HepG2 (cell line): ENCODE measurements around the gene TMEM141. TPM values are rescaled to one million over a fixed set of nuclear protein-coding genes. Genes with fewer than 3 reads are reported as not detected.

Experiments
- ARNT ChIP-seq: fragments of 450-650 bp; IDR thresholded peaks from 2 replicates; pipeline ENCODE4 v1.6.1; 2017
- BCL3 ChIP-seq: sonication (generic); formaldehyde crosslinking; IDR thresholded peaks from 2 replicates; pipeline ENCODE4 v1.5.1; 2020; ENCODE audit warnings: mild to moderate bottlenecking, missing genetic modification reagents, moderate library complexity
- FOXA3 ChIP-seq: IDR thresholded peaks from 2 replicates; pipeline ENCODE4 v1.6.1; 2016; ENCODE audit warnings: missing genetic modification reagents, missing compliant biosample characterization
- NFAT5 ChIP-seq: sonication (generic); formaldehyde crosslinking; IDR thresholded peaks from 2 replicates; pipeline ENCODE4 v1.4.0; 2020; ENCODE audit warnings: missing genetic modification reagents
- PRPF4 ChIP-seq: fragments of 200-400 bp; formaldehyde crosslinking; IDR thresholded peaks from 2 replicates; pipeline ENCODE4 v1.6.1; 2016; ENCODE audit warnings: low read length, low read depth; ENCODE audit not compliant: poor library complexity, severe bottlenecking
- SKI ChIP-seq: fragments of 450-650 bp; IDR thresholded peaks from one replicate; pipeline ENCODE4 v1.6.1; 2018; ENCODE audit warnings: mild to moderate bottlenecking; ENCODE audit not compliant: partially characterized antibody
- ZBTB40 ChIP-seq, 2 experiments: fragments of 450-650 bp in 1 of 2; sonication (generic) in 1 of 2; formaldehyde crosslinking in 1 of 2; IDR thresholded peaks; 2 replicates each; pipeline versions ENCODE4 v1.6.1 to v1.8.0; 2016 to 2022; ENCODE audit warnings: antibody characterized with exemption in 1 of 2, mild to moderate bottlenecking in 1 of 2, missing genetic modification reagents in 1 of 2
- ZNF414 ChIP-seq: sonication (generic); formaldehyde crosslinking; IDR thresholded peaks from 2 replicates; pipeline ENCODE4 v1.5.0; 2020; ENCODE audit warnings: missing genetic modification reagents
- ZNF44 ChIP-seq: sonication (generic); formaldehyde crosslinking; IDR thresholded peaks from 2 replicates; pipeline ENCODE4 v1.5.1; 2020; ENCODE audit warnings: mild to moderate bottlenecking, missing genetic modification reagents
- ZNF558 ChIP-seq: sonication (generic); formaldehyde crosslinking; IDR thresholded peaks from 2 replicates; pipeline ENCODE4 v1.9.0; 2022; ENCODE audit warnings: mild to moderate bottlenecking, missing genetic modification reagents, borderline replicate concordance
- ZNF747 ChIP-seq: sonication (generic); formaldehyde crosslinking; IDR thresholded peaks from 2 replicates; pipeline ENCODE4 v1.8.1; 2023; ENCODE audit warnings: missing genetic modification reagents, mild to moderate bottlenecking, borderline replicate concordance
- polyA plus RNA-seq, 8 experiments: library from polyadenylated mRNA; depleted of rRNA in 3 of 8; stranded (reverse) in 7 of 8; unstranded in 1 of 8; fragments of >200 nt; fragmentation: Illumina TruSeq in 4 of 8; extraction: Trizol in 4 of 8; gene quantifications; 2 replicates each; pipeline versions ENCODE4 v1.2.1 to v1.2.3, GENCODE V29; 2011 to 2016; ENCODE audit warnings: low read depth in 4 of 8, missing spikeins in 1 of 8, mixed read lengths in 1 of 8; ENCODE audit not compliant: insufficient read depth in 1 of 8
- total RNA-seq, 5 experiments: library from RNA; depleted of rRNA; stranded (reverse); fragments of >200 nt; fragmentation: Illumina TruSeq; extraction: Trizol; gene quantifications; 2 replicates each; pipeline ENCODE4 v1.2.3, GENCODE V29; 2016; ENCODE audit warnings: low read depth in 1 of 5

Gene TMEM141
- total and polyA plus RNA-seq, 2 of the 13 experiments (the other 11 are each of a cell fraction or from before 2014, with no cell fraction given): 81.0 to 202 TPM

- TF ChIP-seq BCL3 (CRISPR knock-in tag) (no peak), NFAT5 (CRISPR knock-in tag) (no peak; the same call in 1 of the 2 replicates), ZNF747 (CRISPR knock-in tag) (no peak), ZNF558 (no peak; the same call in 1 of the 2 replicates), ZNF44 (no peak), ZNF414 (CRISPR knock-in tag) (peak; percentile 4; the same call in 1 of the 2 replicates), PRPF4 (no peak), ZBTB40 (IDR thresholded peaks at IDR 0.05) (no peak), ZBTB40 (CRISPR knock-in tag; IDR thresholded peaks at IDR 0.05) (no peak), SKI (no peak), FOXA3 (CRISPR knock-in tag) (peak; percentile 7; the same call in 1 of the 2 replicates), ARNT (no peak)
These were observed 8.9 kb downstream of the TMEM141 start (continued) for GRCh38 chr9:136799854-136800657.
